Cardiac ventricle fibroblast (primary cell): ENCODE results near the gene SMOC1. TPM values are rescaled to one million over a fixed set of nuclear protein-coding genes. Genes with fewer than 3 reads are reported as not detected.

Source experiments
- total RNA-seq: library from RNA; depleted of rRNA; stranded (reverse); fragments of >200 nt; gene quantifications from 2 replicates; pipeline ENCODE4 v1.2.3, GENCODE V29; 2015

SMOC1 gene
- 0.64 and 1.8 TPM in 2 replicates for total RNA-seq

GRCh38 chr14:69879175-69880043, at the start of gene SMOC1:
Gene SMOC1, plus strand, starts transcription at chr14:69879416. Its CDS starts 263 bp downstream, at chr14:69879679.

Other genes starting within 250 kb of the SMOC1 start
- 123 and 136 TPM in 2 replicates for gene SRSF5, start 112.3 kb upstream of the SMOC1 start, total RNA-seq
- gene SLC10A1, start 82.2 kb upstream of the SMOC1 start, total RNA-seq: not detected in 2 replicates